ENCODE data around the gene TRAPPC13.

GRCh38 chr5:65696892-65697291 lies 72.1 kb downstream of the TRAPPC13 start:
- TF ChIP-seq CTCF (conservative IDR thresholded peaks at IDR 0.05; ENCODE audit: low read depth, low read length) (no peak), EZH2 (IDR thresholded peaks at IDR 0.05; ENCODE audit: borderline replicate concordance, low read depth, low read length, poor library complexity, severe bottlenecking) (no peak)
